Chondrocyte (in vitro differentiated cells): ENCODE results near the gene DTNBP1. TPM values are rescaled to one million over a fixed set of nuclear protein-coding genes. Genes with fewer than 3 reads are reported as not detected.

Source experiments
- DNase-seq: peaks from one replicate; pipeline ENCODE4 v3.0.0; 2021; ENCODE audit warnings: mixed read lengths, low spot score
- H3K27ac Mint-ChIP-seq: one replicate; pipeline ENCODE4 v1.8.0; 2021; ENCODE audit warnings: mild to moderate bottlenecking, moderate library complexity, mixed read lengths; ENCODE audit not compliant: unreplicated experiment
- H3K27me3 Mint-ChIP-seq: 2 replicates; pipeline ENCODE4 v1.8.0; 2021; ENCODE audit warnings: low read depth, mixed read lengths
- H3K36me3 Mint-ChIP-seq: 2 replicates; pipeline ENCODE4 v1.8.0; 2021; ENCODE audit warnings: low read depth, mixed read lengths
- H3K4me1 Mint-ChIP-seq: 2 replicates; pipeline ENCODE4 v1.8.0; 2021; ENCODE audit warnings: low read depth, mild to moderate bottlenecking, mixed read lengths
- H3K4me3 Mint-ChIP-seq: one replicate; pipeline ENCODE4 v1.8.0; 2021; ENCODE audit warnings: mild to moderate bottlenecking, moderate library complexity, mixed read lengths; ENCODE audit not compliant: unreplicated experiment
- H3K9me3 Mint-ChIP-seq: 2 replicates; pipeline ENCODE4 v1.8.0; 2021; ENCODE audit warnings: low read depth, mixed read lengths
- CTCF ChIP-seq: fragments of 200-600 bp; sonication (generic); IDR thresholded peaks from 2 replicates; pipeline ENCODE4 v1.5.0; 2021; ENCODE audit warnings: antibody characterized with exemption, mild to moderate bottlenecking, moderate library complexity
- total RNA-seq: library from RNA; stranded (reverse); gene quantifications from 3 replicates; pipeline ENCODE4 v1.2.1, GENCODE V29; 2021

DTNBP1 gene
- total RNA-seq, 1 donor from 2014 or later: 18.0 TPM

DNA sequence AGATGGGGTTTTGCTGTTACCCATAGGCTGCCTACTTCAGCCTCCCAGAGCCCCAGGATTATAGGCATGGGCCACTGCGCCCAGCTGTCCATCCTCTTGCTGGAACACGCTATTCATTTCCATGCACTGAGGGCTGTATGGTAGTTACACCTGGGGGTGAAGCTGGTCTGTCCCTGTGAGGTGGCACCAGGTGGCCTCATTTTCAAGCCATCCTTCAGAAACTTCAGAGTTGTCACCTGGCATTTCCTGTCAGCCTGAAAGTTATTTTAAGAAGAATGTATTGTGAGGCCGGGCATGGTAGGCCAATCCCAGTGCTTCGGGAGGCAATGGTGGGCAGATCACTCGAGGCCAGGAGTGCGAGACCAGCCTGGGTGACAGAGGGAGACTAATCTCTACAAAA, 147.6 kb downstream of the DTNBP1 start:
- H3K27me3 Mint-ChIP-seq: no peaks in the 10 kb centered on the region
- H3K4me1 Mint-ChIP-seq: no peaks in the 10 kb centered on the region
- H3K9me3 Mint-ChIP-seq: no peaks in the 10 kb centered on the region
- H3K36me3 Mint-ChIP-seq: peaks cover 24% of the 10 kb centered on the region
- H3K4me3 Mint-ChIP-seq: no peak overlapping the region
- no peak for DNase-seq
- no peak overlapping the region for H3K27ac Mint-ChIP-seq
- no peak for TF ChIP-seq CTCF

DNA sequence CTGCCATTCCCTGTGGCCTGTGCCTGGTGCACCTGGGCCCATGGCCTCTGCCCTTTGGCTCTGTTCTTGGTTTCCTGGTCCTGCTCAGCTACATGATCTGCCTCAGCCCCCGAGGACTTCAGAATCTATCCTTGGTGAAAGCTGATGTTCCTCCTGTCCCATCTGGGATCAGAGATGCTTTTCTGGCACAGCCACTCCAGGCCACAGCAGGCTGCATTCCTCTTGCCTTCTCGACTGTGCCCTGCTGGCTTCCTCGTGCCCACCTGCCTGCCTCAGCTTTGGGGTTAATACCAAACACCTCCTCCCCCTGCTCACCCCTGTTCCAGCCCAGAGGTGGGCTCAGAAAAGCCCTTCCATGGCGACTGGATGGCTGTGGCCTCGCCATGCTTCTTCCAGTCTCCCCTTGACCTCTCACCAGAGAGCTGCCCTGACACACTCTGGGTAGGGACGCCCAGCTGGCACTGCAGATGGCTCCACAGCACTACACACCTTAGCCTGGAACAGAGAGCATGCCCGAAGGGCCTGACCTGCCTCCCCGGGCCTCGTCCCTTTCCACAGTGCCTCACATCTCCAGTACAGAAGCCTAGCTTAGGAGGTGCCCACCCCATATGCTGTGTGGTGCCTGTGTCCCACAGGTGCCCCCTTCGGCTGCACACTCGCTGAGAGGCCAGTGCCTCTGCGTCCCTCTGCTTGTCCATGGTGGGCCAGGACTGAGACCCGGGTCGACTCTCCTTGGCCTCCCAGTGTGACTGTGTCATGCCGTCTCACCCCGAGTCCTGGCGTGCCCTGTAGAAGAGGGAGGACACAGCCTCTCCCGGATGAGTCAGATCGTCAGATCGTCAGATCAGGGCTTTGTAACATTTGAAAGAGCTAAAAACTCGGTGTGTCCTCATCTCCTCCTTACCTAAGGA, 148.8 kb downstream of the DTNBP1 start:
- Mint-ChIP-seq H3K27me3 (no peaks in the 10 kb centered on the region), H3K36me3 (peaks cover 18% of the 10 kb centered on the region)
- no peak for TF ChIP-seq CTCF

DNA sequence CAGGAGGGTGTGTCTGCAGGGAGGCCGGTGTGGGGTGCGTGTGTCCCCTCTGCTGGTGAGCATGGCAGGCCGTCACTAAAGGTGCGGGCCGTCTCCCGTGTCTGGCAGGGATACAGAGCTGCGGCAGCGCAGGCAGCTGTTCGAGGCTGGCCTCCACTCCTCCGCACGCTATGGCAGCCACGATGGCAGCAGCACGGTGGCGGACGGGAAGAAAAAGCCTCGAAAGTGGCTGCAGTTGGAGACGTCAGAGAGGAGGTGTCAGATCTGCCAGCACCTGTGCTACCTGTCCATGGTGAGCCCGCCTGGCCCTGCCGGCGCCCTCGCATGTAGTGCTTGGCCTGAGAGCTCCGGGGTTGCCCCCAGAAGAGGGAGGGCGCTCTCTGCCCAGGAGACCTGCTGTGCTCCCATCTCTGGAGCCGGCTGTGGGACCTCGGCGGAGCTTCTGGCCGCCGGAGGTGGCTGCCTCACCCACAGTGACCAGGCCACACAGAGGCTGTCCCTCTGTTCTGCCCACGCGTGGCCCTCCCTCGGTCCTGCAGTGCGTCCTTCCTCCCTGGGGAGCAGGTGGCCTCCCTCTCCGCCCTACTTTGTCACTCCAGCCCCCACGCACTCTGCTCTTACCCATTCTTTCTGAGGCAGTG, 149.6 kb downstream of the DTNBP1 start:
- Mint-ChIP-seq H3K4me1 (no peaks in the 10 kb centered on the region), H3K36me3 (peaks cover 23% of the 10 kb centered on the region), H3K27me3 (no peaks in the 10 kb centered on the region), H3K27ac (no peak overlapping the region), H3K4me3 (no peak overlapping the region), H3K9me3 (no peaks in the 10 kb centered on the region)
- peak; percentile 79 for DNase-seq
- no peak for TF ChIP-seq CTCF

More for the DNA sequence above, 148.8 kb downstream of the DTNBP1 start:
- H3K9me3 Mint-ChIP-seq: no peaks in the 10 kb centered on the region
- no peaks in the 10 kb centered on the region for H3K4me1 Mint-ChIP-seq
- peak; percentile 81 for DNase-seq
- no peak overlapping the region for H3K4me3 Mint-ChIP-seq
- no peak overlapping the region for H3K27ac Mint-ChIP-seq

GRCh38 chr6:15512721-15513120, 150.1 kb downstream of the DTNBP1 start:
- no peak for TF ChIP-seq CTCF
- Mint-ChIP-seq H3K4me1 (no peaks in the 10 kb centered on the region), H3K9me3 (no peaks in the 10 kb centered on the region), H3K4me3 (no peak overlapping the region), H3K27me3 (no peaks in the 10 kb centered on the region), H3K36me3 (peaks cover 24% of the 10 kb centered on the region), H3K27ac (no peak overlapping the region)
- DNase-seq: no peak

GRCh38 chr6:15512126-15512525, 150.7 kb downstream of the DTNBP1 start:
- Mint-ChIP-seq H3K9me3 (no peaks in the 10 kb centered on the region), H3K27ac (no peak overlapping the region), H3K4me1 (no peaks in the 10 kb centered on the region), H3K27me3 (no peaks in the 10 kb centered on the region), H3K4me3 (no peak overlapping the region), H3K36me3 (peaks cover 27% of the 10 kb centered on the region)
- peak; percentile 59 for TF ChIP-seq CTCF
- DNase-seq: peak; percentile 70
